Stimulated activated CD8-positive, alpha-beta memory T cell treated with anti-CD3 and anti-CD28 coated beads, Interleukin-12 subunit alpha, Interleukin-12 subunit beta, amount 100 ng/mL, for 24 hours (primary cell): ENCODE measurements around the gene GPS1.

Experiments
- DNase-seq: peaks from one replicate; pipeline ENCODE4 v3.0.0-alpha.2; 2020; ENCODE audit errors: extremely low read depth

Gene GPS1

DNA sequence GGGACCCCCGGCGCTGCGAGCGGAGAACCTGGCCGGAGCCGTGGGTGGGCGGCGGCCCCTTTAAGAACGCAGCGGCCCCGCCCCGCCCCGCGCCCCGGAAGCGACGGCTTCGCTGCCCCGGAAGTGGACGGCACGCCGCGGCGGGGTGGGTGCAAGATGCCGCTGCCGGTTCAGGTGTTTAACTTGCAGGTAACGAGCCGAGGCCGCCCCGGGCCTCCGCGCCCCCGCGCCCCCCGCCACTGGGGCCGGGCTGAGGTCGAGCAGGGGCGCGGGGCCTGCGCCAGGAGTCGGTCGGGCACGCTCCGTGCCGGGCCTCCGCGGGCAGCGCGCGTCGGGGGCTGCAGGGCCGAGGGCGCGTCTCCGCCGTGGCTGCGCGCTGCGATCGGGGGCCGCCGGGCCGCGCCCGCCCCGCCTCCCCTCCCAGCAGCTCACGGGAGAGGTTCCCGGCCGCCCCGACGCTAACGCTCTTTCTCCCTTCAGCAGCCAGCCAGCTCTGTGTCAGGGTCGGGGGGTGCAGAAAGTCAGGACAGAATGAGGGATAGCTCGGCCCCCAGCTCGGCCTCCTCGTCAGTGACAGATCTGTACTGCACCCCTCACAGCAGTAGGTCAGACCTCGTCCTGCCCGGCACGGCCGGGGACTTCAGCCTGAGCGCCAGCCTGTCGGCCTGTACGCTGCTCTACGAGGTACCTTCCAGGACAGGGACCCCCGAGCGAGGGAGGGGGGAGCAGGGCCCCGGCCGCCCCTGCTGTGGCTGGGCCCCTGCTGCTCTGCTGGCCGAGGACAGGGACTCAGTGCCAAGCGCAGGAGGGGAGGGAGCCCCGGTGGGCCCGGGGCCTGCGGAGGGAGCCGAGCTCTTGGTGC lies at the start of gene GPS1, which contains the start of gene RFNG:
Gene GPS1, plus strand, starts transcription at position 123 of the 862 bp plus-strand sequence. Its CDS starts 34 bp downstream, at position 157.
Gene RFNG, minus strand, starts transcription at position 36 of the 862 bp plus-strand sequence. CDS start 45 bp downstream, outside the sequence.
- peak; percentile 75 for DNase-seq

DNA sequence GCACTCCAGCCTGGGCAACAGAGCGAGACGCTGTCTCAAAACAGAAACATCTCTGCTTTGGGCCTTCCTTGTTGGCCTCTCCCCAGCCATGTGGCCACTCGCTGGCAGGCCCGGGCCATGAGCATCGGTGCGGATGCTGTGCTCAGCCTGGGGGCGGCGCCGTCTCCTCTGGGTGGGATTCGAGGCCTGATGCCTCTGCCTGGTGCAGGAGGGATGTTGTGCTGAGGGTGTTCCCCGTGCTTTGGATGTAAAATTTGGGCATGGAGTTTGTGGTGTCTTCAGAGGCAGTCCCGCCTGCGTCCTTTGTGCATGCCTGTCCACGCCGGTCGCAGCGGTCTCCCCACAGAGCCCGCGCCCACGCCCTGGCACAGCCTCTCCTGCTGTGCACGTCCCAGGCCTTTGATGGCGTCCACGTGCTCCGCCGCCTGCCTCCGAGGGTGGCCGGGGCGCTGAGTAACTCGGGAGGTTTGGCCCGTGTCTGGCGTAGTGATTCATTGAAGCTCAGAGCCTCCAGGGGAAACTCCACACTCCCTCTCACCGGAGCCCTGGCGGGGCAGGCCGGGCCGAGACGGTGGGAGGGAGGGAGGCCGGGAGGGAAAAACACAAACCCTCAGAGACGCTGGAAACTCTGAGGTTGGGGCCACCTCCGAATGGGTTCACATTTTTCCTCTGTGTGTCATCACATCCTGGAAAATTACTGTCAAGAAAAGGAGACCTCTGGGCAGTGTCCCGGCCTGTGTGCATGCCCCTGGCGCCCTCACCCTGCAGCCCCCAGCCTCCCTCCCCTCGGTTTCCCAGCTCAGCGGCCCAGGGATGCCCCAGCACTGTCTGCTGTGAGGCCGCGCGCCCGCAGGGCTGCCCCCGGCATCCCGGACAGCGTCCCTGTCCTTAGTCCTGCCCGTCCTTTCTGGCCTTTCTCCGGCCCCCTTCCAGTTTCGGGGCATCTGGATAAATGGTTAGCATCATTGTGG lies 48.0 kb upstream of the GPS1 start:
- no peak for DNase-seq

DNA sequence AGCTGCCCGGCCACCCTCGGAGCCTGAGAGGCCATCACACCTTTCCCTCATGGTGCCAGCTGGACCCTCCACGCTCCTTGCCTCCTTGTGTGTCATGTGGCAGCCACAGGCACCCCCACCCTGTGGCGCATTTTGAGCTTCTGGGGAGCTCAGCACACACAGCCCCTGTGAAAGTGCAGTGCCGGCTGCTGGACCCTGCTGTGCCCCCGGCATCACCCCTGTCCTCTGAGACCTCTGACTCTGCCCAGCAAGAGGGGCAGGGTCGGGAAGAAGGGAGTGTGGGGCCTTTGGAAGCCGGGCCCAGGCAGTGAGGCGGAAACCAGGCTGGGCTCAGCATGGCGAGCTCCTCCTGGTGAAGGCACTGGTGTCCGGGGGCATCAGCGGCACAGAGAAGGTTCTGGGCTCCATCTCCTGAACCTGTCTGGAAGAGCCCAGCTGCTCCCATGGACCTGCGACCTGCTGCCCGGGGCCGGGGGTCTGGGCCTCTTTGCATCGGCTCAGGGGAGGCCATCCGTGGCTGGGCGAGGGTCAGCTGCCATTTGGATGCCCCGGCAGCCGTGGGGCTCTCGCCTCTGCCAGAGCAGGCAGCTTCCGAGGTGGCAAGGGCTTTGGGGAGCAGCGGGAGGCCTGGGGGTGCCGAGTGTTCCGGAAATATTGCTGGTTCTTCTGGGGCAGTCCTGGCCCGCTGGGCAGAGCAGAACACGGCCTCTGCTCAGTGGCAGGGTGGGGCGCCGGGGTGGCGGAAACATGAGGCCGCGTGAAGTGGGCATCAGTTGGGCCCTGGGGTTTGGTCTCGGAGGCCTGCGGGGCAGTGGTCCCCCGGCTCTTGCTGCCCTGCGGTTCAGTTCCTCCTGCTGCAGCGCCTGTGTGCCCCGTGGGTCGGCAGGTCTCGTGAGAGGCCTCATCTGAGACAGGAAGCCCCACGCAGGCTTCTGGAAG lies 46.9 kb upstream of the GPS1 start:
- no peak for DNase-seq

DNA sequence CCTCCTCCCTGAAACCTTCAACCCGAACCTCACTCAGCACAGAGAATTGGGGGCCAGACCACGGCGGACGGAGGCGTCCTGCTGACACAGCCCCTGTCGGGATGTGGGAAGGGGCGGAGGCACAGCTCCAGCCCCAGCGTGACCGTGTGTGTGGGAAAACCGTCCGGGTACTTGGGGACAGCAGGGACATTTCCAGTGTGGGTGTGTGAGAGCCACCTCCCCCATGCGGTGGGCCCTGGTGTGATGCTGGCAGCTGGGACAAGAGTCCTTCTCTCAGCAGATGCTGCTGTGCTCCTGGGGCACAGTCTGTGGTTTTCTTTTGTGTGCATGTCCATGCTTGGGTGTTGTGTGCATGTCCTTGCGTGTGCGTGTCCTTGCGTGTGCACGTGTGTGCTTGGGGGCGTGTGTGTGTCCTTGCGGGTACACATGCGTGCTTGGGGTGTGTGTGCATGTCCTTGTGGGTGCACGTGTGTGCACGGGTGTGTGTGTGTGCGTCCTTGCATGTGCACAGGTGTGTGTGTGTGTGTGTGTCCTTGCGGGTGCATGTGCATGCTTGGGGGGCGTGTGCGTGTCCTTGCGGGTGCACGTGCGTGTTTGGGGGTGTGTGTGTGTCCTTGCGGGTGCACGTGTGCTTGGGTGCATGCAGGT lies 45.9 kb upstream of the GPS1 start:
- DNase-seq, result no peak

DNA sequence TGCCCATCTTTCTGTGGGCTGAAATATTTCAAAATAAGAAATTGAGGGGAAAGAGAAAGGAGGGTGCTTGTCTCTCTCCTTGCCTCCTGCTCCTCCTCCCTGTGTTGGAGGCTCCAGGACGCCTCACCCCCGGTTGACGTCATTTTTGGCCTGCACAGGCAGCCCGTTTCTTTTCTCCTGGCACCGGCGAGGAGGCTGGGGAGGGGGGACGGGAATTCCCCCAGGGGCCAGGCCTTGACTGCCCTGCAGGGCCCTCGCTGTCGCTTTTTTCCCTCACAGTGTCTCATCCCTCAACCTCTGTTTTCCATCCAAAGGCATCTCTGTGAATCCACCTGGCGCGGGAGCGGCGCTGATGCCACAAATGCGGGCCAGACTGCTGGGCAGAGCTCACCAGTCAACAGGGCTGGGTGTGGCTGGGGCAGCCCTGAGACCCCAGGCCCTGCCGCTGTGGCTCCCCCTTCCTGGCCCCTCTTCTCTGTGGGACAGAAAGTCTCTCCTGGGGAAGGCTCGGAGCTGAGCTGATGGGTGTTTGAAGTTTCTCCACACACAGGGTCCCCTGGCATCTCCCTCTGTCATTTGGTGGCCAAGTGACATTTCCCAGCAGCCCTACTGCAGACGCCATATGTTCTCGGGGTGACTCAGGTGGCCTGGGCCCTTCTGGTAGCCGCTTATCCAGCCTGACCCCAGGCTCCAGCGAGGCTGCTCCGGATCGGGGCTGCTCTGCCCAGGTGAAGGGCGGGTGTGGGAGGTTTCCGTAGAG lies 45.0 kb upstream of the GPS1 start:
- no peak for DNase-seq

DNA sequence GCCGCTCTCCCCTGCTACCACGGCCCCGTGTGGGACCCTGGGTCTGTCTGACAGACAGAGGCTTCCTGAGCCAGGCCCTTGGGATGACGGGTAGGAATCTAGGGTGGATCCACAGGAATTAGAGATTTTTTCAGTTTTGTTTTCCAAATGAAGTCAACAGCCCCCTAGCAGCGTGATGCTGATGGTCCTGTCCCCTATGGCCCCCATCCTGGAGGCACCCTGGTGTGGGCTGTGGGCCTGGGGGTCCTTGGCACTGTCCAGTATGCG lies 44.5 kb upstream of the GPS1 start:
- DNase-seq, result no peak

DNA sequence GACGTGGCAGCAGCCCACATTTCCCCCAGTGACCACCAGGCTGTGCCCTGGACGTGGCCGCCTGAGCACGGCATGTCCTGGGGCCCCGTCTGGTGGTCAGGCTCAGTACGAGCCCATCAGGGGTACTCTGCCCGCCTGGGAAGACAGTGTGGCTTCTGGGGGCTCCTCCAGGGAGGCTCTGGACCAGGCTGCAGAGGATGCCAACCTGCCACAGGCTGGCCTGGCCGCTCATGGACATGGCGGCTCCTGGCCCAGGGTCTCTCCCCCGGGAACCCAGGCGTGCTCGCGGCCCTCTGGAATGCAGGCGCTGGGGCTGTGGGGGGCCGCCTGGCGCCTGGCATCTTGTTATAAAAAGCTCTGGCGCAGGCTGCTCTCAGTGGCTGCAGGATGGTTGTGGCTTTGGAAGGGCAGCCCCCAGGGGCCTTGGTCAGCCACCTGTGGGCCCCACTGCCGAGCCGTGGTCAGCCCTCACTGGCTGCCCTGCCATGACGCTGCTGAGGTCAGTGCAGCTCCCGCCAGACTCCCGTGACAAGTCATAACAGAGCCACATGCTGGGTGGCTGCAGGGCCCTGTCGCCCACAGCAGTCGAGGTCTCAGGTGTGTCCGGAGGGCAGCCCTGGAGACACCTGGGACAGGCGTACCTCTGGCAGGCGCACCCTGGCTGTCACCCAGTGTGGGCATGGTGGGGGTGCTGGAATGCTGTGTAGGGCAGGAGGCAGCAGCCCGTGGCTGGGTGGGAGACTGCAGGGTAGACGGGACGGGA lies 44.0 kb upstream of the GPS1 start:
- DNase-seq, result no peak

DNA sequence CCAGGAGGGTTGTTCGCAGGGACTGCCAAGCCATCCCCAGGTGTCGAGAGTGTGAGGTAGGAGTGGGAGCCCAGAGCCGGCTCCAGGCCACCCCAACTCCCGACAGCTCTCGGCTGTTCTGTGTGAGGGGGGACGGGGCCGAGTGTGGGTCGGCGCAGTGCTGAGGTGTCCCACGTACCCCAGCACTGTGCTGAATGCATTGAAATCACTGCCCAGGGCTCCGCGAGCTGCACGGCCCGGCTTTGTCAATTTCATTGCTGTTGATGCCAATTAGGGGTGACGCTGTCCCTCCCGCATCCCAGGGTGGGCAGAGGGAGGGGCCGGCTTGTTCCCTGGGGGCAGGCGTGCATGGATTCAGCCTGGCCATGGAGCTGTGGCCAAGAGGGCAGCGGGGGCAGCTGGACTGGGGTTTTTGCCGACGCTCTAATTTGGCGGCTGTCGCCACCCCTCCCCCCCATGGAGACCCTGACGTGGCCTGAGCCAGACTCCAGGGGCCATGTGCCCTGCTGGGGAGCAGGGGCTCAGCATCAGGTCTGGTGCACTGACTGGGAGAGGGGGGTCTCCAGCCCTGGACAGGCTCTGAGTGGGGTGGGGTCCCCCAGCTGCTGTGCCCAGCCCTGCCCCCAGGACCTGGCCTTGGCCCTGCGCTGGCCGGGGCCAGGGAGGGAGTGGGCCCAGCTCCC lies 43.3 kb upstream of the GPS1 start:
- no peak for DNase-seq

DNA sequence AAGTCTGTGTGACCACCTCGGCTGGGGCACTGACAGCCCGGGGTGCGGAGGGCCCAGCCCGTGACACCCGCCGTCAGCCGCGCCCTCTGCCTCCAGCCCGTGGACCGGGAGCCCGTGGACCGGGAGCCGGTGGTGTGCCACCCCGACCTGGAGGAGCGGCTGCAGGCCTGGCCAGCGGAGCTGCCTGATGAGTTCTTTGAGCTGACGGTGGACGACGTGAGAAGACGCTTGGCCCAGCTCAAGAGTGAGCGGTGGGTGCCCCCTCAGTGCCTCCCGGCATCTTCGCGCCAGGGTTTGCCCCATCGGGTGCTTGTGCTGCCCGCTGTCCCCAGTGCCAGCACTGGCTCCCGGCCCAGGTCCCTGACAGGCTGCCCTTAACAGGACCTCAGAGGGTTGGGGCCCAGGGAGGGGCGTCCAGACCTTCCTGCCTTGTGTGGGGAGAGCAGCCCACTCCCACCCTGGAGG lies 42.7 kb upstream of the GPS1 start:
- no peak for DNase-seq

DNA sequence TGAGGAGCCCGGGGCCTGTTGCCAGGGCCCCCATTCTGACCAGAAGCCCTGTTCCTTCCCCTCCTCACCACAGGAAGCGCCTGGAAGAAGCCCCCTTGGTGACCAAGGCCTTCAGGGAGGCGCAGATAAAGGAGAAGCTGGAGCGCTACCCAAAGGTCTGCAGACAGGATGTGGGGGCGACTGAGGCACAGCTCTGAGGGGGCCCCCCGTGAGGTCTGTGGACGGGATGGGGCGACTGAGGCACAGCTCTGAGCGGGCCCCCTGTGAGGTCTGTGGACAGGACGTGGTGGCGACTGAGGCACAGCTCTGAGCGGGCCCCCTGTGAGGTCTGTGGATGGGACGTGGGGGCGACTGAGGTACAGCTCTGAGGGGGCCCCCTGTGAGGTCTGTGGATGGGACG lies 42.3 kb upstream of the GPS1 start:
- DNase-seq, result no peak

DNA sequence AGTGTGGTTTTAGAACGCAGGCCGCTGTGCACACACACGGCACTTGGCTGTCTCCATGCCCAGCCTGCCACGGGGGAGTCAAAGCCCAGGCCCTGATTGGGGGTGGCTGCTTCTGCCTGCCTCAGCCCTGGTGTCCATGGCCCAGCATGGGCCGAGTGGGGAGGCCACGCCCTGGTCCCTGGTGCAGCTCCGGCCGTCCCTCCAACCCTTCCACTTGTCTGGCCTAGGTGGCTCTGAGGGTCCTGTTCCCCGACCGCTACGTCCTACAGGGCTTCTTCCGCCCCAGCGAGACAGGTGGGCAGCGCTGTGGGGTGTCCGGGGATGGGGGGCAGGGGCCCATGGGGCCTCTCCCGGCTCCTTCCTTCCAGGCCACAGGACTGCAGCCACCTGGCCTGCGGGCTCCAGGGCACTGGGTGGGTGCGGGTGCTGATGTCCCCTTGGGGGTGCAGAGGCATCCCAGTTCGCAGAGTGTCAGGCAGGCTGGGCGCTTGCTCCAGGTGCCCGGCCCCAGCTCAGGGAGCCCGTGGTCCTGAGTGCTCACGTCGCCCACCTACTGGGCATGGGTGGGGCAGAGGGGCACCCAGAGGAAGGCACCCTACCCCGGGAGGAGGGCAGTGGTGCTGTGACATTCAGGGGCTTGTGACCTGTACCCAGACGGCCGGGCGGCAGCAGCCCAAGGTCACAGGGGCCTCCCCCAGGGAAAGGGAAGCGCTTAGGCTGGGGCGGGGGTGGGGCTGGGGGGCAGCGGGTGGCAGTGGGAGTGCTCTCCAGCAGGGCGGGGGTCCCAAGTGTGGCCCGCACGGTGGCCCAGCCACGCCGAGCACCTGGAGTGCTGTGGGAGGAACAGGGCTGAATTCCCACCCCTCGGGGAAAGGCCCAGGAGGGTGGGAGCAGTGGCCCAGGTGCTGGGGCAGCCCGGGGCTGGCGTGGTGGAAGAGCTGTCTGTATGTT lies 40.8 kb upstream of the GPS1 start:
- no peak for DNase-seq

DNA sequence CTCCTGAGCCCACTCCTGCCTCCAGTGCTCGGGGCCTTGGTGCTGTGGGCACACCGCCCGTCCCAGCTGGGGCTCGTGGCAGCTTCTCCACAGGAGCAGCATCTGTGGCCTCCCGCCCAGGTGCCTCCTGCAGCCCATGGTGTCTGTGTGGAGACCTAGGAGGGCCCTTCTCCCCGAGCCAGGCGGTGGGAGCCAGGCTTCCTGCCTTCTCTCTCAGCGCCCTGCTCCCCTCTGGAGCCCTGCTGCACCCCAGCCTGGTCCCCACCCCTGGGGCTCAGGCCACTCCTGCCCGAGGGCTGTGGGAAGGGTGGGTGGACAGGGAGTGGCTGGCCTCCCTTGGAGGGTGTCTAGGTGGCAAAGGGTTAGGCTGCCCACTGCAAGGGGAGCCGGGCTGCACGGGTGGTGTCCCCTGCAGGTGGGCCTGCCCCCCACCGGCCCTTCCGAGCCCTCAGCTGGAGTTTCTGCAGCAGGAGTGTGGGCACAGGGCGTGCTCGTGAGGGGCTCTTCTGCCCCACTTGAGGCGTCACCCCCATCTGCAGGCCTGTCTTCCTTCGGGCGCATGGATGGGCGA lies 40.0 kb upstream of the GPS1 start:
- no peak for DNase-seq

DNA sequence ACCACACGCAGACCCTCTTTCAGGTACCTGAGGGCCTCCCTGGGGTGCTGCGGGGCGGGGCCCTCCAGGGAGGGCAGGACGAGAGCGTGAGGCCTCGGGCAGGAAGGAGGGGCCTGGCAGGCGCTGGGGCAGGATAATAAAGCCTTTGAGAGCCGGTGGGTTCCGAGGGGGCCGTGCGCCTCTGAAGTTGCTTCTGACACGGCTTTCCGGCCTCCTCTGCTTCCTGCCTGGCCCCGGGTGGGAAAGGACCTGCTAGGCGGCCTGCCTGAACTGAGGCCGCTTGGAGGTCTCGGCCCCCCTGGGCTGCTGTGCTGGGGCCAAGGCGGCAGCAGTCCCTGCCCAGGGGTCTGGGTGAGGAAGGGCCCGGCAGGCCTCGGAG lies 39.4 kb upstream of the GPS1 start:
- no peak for DNase-seq

DNA sequence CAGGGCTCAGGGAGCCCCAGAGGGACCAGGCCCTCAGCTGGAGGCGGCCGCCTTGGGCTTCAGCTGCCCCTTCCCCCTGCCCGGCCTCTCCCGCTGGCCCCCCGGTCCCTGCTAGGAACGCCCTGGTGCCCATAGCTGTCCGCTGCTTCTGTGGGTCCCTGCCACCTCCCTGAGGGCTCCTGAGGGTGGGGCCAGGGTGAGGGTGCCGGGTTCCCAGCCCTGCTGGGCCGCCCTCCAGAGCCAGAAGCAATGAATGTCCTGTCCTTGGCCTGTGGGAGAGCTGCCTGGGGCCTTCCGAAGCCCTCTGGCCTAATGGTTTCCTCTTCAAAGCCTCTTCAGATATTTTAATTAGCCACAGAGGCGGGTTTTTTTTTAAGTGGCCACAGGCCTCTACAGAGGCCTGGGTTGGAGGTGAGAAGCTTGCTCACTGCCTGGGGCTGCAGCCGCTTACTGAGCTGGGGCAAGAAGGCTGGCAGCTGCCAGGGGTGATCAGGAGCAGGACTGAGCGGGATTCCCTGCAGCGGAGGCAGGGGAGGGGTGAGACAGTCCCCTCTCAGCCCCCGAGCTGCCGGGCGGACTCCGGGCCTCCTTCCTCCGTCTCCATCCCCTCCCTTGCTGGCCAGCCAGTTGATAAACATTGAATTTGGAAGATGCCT lies 38.9 kb upstream of the GPS1 start:
- DNase-seq, result no peak

DNA sequence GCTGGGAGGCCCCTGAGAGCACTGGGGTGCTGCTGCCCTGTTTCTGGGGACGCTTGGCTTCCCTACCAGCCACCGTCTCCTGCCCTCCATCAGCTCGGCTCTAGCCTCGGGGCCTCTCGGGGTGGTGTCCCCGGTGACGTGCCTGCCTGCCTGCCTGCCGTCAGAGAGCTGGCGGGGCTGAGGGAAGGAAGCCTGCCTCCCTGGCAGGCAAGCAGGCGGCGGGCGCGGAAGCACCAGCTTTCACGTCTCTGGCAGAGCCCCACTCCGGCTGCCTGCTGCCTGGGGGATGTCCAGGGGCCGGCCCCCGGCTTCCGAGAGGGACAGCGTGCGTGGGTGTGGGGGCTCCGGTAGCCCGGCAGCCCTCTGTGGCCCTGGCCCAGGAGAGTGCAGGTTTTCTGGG lies 38.4 kb upstream of the GPS1 start:
- no peak for DNase-seq

DNA sequence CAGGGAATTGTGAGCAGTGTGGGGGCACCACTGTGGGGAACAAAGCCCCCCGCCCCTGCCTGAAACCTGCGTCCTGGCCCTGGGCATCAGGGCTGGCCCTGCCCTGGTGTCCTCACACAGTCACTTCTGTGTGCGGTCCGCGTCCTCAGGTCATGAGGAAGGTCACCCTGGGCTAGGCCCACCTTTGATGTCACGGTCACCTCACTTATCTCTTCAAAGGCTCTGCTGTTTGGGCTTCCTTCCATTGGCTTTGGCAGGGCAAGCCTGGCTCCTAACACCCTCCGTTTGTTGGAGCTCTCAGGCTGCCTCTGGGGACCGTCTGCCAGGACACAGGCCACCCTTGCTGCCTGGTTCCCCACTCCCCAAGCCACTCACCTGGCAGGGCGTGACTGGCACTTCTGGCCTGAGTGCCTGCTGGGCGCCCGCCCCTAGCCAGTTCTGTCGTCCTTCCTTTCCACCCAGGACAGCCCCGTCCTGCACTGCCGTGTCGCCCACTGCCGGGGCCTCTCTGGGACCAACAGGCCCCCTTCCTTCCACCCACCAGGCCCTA lies 37.9 kb upstream of the GPS1 start:
- no peak for DNase-seq

DNA sequence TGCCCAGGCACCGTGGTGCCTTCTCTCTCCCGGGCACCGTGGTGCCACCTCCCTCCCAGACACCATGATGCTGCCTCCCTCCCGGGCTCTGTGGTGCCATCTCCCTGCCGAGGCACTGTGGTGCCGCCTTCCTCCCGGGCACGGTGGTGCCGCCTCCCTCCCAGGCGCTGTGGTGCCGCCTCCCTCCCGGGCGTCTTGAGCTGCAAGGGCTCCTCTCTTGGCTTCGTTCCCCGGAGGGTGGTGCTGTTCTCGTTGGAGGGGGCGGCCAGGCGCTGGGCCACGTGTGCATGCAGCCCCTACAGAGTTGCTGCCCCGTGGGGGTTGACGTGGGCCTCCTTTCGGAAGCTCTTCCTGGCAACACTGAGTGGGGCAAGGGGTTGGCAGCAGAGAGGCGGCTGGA lies 37.3 kb upstream of the GPS1 start:
- no peak for DNase-seq
